Mononuclear cell (primary cell): ENCODE results near the gene BCAT1. TPM values are rescaled to one million over a fixed set of nuclear protein-coding genes. Genes with fewer than 3 reads are reported as not detected.

ENCODE experiments used
- H3K27me3 ChIP-seq: 2 replicates; pipeline ENCODE4 v1.6.0; 2011; ENCODE audit warnings: low read length, control low read depth; ENCODE audit not compliant: insufficient read depth
- H3K4me1 ChIP-seq: 2 replicates; pipeline ENCODE4 v1.5.1; 2011; ENCODE audit warnings: mild to moderate bottlenecking, low read length, control low read depth; ENCODE audit not compliant: insufficient read depth
- H3K4me3 ChIP-seq: 2 replicates; pipeline ENCODE4 v1.5.1; 2011; ENCODE audit warnings: mild to moderate bottlenecking, low read length, moderate library complexity
- H3K9me3 ChIP-seq: 2 replicates; pipeline ENCODE4 v1.5.1; 2011; ENCODE audit warnings: low read depth, mild to moderate bottlenecking, control low read depth, low read length
- total RNA-seq: library from RNA; depleted of rRNA; stranded (reverse); fragments of >200 nt; gene quantifications from one replicate; pipeline ENCODE4 v1.2.3, GENCODE V29; 2012

The BCAT1 gene
- total RNA-seq, 1 donor, result 6.5 TPM

DNA sequence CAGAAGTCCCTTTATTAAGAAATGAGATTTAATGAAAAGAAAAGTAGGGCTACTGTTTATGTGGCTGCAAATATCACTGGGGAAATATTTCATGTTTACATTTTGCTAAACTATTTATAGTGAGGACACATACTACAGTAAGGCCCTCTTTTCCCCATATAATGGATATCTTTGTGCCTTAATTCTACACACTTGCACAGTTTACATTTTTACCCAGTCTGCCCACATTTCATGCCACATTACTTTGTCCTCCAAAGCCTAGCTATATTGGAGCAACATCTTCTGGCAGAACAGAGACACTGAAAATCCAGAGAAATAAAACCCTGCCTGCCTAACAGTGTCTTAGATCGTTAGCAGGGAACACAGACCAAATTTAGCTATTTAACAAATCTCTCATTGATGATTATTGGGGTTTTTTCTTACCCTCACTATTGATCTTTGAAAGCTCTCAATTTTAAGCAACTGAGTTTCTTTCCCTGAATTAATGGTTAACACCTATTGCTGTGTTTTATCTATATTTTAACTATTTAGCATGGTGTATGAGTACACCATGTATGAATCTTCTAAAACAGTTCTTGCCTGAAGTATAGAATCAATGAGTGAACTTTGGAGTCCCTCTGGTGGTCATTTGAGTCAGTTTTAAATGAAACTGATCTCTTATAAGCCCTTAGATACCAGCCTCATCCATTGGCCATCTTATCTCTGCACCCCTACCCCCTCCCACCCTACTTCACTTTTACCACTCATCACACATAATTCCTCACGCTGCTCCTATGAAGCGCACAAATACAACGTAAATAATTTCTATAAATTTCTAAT is 170.2 kb downstream of the BCAT1 start:
- no peaks in the 10 kb centered on the region for H3K4me1 ChIP-seq
- H3K27me3 ChIP-seq, result no peaks in the 10 kb centered on the region
- H3K4me3 ChIP-seq, result no peak overlapping the region
- no peaks in the 10 kb centered on the region for H3K9me3 ChIP-seq

DNA sequence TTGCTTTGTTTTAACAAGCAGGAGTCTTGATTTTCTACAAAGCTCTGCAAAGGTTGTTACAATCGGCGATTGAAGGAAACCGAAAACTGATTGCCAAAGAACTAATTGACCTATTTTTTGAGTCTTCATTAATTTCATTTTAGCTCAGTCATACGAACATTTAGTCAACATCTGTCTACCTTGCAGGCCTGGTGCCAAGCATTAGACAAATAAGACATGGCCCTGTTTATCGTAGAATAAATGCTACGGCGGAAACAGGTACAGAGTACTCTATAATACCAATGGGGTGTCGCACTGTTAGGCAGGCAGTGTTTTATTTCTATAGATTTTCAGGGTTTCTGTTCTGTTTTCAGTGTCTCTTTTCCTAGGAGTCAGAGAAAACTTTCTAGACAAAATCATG is 171.5 kb downstream of the BCAT1 start:
- H3K27me3 ChIP-seq, result no peaks in the 10 kb centered on the region
- H3K9me3 ChIP-seq, result no peaks in the 10 kb centered on the region
- no peaks in the 10 kb centered on the region for H3K4me1 ChIP-seq

DNA sequence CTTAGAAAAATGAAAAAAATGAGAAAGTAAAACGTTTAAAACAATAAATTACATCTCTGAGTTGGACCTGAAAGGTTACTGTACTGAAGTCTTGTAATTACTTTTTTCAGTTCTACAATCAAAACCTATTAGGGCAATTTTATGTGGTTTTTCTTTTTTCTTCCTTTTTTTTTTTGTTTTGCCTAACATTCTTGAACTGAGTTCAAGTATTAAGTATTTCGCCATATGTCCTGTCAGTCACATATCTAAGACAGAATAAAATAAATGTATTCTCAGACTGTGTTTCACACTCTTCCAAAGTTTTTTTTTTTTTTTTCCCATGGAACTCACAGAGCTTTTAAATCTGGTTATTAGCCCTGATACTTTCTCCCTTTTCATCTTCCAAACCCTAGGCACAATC is 172.0 kb downstream of the BCAT1 start:
- no peak overlapping the region for H3K4me3 ChIP-seq
- no peaks in the 10 kb centered on the region for H3K4me1 ChIP-seq
- no peaks in the 10 kb centered on the region for H3K27me3 ChIP-seq
- H3K9me3 ChIP-seq, result no peaks in the 10 kb centered on the region

More for the DNA sequence above, 171.5 kb downstream of the BCAT1 start:
- H3K4me3 ChIP-seq, result no peak overlapping the region

DNA sequence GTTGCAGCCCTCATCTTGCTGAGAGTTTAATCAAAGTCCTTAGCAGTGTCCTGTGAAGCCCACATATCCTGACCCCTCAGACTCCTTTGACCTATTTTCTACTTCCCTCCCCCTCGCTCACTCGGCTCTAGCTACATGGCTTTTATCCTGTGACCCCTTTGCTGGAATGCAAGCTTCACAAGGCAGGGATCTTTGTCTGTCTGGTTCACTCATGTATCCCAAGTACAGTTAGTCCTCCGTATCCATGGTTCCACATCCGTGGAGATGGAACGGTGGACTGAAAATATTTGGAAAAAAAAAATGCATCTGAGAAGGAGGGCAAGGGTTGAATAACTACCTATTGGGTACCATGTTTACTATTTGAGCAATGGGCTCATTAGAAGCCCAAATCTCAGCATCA is 173.8 kb downstream of the BCAT1 start:
- no peaks in the 10 kb centered on the region for H3K4me1 ChIP-seq
- H3K27me3 ChIP-seq, result no peaks in the 10 kb centered on the region
- H3K9me3 ChIP-seq, result no peaks in the 10 kb centered on the region
- no peak overlapping the region for H3K4me3 ChIP-seq

DNA sequence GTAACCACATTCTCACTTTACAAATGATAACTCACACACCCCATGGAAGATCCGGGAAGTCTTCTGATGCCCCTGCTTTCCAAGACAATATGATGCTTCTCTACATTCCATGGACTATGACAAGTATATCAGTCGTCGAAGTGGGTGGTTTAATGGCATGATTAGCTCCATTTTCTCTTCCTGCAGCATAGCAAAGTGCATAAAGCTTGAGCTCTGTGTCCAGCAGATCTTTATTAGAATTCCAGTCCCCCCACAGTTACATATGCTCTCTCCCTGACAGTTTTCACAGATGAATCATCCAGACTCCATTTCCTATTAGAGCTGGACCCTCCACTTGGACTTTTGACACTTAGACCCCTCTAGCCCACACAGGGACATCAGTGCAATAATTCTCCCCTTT is 174.9 kb downstream of the BCAT1 start:
- no peaks in the 10 kb centered on the region for H3K4me1 ChIP-seq
- H3K27me3 ChIP-seq, result no peaks in the 10 kb centered on the region
- no peaks in the 10 kb centered on the region for H3K9me3 ChIP-seq
- no peak overlapping the region for H3K4me3 ChIP-seq

DNA sequence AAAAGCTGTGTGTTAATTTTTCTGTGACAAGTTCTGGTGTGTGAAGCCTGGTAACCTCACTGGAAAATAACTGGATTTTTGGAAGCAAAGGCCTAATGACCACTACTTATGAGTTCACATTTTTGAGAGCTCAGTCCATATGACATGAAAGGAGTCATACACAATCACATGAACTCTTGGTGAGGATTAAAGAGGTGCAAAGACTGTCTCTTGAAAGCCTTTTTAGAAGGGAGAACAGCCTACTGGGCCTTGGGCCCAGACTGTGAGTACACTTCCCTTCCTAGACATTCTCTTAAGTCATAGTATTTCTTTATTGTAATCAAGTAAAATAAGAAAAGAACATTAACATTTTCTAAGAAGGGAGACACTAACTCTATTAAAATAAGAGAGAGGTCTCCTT is 176.1 kb downstream of the BCAT1 start:
- H3K9me3 ChIP-seq, result no peaks in the 10 kb centered on the region
- no peak overlapping the region for H3K4me3 ChIP-seq

DNA sequence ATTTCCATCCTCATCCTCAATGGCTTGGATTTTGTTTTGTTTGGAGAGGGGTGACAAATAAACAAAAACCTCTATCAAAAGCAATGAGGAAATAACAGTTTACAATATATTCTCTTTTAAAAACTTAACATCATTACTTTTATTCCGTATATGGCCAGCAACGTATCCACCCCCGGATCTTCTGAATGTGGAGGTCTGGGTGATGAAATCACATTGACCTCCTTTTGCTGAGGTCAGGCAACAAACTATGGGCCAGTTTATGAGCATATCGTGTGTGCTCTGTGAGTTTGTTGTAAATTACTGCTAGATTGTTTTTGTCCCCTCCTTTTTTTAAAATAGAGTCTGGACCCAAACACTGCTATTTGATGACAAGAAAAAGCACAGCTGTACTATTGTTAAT is 178.1 kb downstream of the BCAT1 start:
- Histone ChIP-seq H3K9me3 (no peaks in the 10 kb centered on the region), H3K4me1 (no peaks in the 10 kb centered on the region), H3K27me3 (no peaks in the 10 kb centered on the region), H3K4me3 (no peak overlapping the region)

More for the DNA sequence above, 176.1 kb downstream of the BCAT1 start:
- Histone ChIP-seq H3K27me3 (no peaks in the 10 kb centered on the region), H3K4me1 (no peaks in the 10 kb centered on the region)

DNA sequence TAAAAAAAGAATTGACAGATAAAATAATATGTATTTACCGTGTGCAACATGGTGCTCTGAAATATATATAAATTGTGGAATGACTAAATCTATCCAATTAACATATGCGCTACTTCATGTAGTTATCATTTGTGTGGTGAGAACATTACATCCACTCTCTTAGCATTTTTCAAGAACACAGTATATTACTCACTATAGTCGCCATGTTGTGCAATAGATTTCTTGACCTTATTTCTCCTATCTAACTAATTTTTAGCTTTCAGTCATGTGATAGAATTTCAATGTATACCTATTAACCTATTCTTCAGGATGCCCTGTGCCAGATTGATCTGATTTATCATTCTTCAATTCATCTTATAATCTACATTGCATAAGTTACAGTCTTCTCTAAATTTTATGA is 178.6 kb downstream of the BCAT1 start:
- Histone ChIP-seq H3K4me3 (no peak overlapping the region), H3K27me3 (no peaks in the 10 kb centered on the region), H3K9me3 (no peaks in the 10 kb centered on the region), H3K4me1 (no peaks in the 10 kb centered on the region)

DNA sequence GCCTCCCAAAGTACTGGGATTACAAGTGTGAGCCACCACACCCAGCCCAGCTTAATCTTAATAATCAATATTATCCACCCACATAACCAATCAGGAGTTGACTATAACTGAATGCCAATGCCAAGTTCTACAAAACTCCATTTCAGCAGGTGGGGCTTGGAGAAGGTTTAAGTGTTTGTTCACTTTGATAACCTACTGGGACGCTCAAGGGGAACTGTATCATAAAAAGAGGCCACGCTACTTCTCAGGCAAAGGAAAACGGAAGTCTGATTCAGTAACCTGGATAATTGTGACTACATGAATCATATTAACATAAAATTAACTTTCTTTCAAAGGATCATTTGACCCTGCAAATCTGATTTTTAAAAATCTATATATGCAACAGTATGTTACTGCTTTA is 179.2 kb downstream of the BCAT1 start:
- Histone ChIP-seq H3K4me1 (no peaks in the 10 kb centered on the region), H3K9me3 (no peaks in the 10 kb centered on the region), H3K4me3 (no peak overlapping the region), H3K27me3 (no peaks in the 10 kb centered on the region)

DNA sequence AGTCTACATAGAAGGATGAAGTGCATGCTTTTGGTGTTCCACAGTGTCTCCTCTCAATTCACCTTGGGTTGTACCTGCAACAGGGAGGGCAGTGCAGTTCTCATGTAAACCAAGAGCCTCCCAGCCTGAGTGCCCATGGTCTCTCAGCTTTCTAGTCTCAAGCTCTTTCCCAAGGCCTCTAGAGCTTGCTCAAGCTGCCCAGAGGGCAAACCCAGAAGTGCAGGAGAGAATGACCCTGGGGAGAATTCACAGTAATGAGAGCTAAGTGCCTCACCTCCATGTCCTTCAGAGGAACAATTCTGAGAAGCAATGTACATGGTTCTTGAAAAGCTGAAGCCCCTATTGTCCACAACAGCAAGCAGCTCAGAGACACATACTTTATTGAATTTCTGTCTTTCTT is 180.5 kb downstream of the BCAT1 start:
- Histone ChIP-seq H3K4me3 (no peak overlapping the region), H3K9me3 (no peaks in the 10 kb centered on the region), H3K4me1 (no peaks in the 10 kb centered on the region), H3K27me3 (no peaks in the 10 kb centered on the region)

DNA sequence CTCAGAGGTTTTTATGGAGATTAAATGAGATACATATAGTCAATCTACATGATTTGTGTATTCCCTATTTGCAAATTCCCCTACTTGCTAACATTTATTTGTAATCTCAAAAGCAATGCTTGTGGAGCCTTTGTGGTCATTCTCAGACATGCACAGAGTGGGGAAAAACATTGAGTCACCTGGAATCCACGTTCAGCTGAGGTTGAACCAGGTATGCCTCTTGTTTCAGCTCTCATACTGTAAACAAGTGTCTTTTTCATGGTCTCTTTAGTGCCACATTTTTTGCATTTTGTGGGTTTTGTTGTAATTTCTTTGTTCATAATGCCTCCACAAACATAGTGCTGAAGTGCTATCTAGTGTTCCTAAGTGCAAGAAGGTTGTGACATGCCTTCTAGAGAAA is 181.9 kb downstream of the BCAT1 start:
- H3K4me1 ChIP-seq, result no peaks in the 10 kb centered on the region
- H3K27me3 ChIP-seq, result no peaks in the 10 kb centered on the region
- H3K9me3 ChIP-seq, result no peaks in the 10 kb centered on the region
- H3K4me3 ChIP-seq, result no peak overlapping the region

DNA sequence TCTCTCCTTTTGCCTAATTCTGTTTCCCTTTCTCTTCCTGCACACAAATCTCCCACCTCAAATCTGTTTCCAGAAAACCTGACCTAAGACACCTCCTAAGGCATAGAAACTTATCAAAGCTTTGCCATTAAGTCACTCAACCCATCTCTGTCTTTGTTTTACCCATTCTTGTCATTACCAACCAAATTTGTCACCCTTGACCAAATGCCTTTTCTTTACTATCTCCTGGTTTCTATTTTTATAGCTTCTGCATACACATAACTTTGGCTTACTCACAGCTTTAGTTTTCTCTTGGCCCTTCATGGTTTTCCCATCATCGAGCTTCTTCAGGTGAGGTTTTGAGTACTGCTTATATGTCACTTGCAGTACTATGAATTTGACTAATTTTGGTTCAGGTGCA is 184.2 kb downstream of the BCAT1 start:
- H3K27me3 ChIP-seq, result no peaks in the 10 kb centered on the region
- no peaks in the 10 kb centered on the region for H3K9me3 ChIP-seq
- H3K4me1 ChIP-seq, result no peaks in the 10 kb centered on the region
- no peak overlapping the region for H3K4me3 ChIP-seq

DNA sequence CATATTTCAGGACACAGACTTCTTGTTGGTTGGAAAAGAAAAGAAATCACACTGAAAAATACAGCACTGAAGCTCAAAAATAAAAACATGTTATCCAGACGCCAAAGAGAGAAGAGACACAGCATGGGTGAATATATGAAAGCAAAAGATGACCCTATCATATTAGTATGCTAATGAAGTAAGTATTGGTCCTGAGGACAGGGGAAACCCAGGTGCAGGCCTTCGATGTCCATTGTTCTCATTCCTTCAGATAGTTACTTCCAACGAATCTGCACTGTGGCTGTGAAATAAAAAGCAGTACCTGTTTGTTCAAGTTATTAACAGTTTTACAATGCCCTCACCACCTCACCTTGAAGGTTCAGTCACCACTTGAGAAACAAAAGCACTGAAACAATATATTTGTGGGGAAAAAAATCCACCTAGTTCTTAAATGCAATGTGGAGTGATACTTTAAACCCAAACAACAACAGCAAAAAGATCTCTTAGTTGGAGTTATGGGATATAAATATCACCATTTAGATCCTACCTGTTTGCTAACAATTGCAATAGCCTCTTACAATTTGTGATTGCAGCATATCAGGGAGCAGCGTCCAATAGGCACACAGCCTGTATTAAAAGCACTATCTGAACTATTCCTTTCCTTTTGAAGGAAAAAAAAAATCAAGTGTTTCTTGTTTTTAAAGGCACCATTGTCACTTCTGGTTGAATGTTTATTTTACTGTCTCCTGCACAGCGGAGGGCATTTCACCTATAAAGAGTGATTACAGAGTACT is 188.1 kb downstream of the BCAT1 start:
- Histone ChIP-seq H3K4me1 (no peaks in the 10 kb centered on the region), H3K27me3 (no peaks in the 10 kb centered on the region), H3K4me3 (no peak overlapping the region), H3K9me3 (no peaks in the 10 kb centered on the region)

DNA sequence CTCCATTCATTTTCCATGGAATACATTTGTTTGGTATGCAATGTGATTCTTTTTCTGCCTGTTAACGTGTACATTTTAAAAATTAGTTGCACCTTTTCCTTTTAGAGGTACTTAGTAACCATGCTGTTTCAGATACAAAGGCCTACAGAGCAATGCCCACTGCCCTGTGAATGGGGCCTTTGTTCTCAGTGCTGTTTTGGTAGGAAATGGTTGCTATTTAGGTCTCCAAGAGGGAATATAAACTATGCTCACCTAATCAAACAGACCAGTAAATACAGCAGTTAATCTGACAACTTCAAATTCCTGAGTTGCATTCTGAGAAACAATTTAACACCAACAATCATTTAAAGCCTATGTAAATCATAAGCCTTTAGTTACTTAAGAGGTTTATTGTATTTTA is 188.7 kb downstream of the BCAT1 start:
- no peaks in the 10 kb centered on the region for H3K27me3 ChIP-seq
- H3K4me1 ChIP-seq, result no peaks in the 10 kb centered on the region
- H3K9me3 ChIP-seq, result no peaks in the 10 kb centered on the region
- no peak overlapping the region for H3K4me3 ChIP-seq
